K562 treated with DMSO at 1 percent for 12 hours (cell line): ENCODE results near the gene UNC45B. TPM values are rescaled to one million over a fixed set of nuclear protein-coding genes. Genes with fewer than 3 reads are reported as not detected.

ENCODE experiments used
- total RNA-seq: library from RNA; unstranded; fragments of 300-600 nt; gene quantifications from 2 replicates; pipeline ENCODE4 v1.2.3, GENCODE V29; 2022; ENCODE audit not compliant: insufficient read depth

Gene UNC45B, protein sequence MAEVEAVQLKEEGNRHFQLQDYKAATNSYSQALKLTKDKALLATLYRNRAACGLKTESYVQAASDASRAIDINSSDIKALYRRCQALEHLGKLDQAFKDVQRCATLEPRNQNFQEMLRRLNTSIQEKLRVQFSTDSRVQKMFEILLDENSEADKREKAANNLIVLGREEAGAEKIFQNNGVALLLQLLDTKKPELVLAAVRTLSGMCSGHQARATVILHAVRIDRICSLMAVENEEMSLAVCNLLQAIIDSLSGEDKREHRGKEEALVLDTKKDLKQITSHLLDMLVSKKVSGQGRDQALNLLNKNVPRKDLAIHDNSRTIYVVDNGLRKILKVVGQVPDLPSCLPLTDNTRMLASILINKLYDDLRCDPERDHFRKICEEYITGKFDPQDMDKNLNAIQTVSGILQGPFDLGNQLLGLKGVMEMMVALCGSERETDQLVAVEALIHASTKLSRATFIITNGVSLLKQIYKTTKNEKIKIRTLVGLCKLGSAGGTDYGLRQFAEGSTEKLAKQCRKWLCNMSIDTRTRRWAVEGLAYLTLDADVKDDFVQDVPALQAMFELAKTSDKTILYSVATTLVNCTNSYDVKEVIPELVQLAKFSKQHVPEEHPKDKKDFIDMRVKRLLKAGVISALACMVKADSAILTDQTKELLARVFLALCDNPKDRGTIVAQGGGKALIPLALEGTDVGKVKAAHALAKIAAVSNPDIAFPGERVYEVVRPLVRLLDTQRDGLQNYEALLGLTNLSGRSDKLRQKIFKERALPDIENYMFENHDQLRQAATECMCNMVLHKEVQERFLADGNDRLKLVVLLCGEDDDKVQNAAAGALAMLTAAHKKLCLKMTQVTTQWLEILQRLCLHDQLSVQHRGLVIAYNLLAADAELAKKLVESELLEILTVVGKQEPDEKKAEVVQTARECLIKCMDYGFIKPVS
- not detected in 2 replicates for total RNA-seq

DNA sequence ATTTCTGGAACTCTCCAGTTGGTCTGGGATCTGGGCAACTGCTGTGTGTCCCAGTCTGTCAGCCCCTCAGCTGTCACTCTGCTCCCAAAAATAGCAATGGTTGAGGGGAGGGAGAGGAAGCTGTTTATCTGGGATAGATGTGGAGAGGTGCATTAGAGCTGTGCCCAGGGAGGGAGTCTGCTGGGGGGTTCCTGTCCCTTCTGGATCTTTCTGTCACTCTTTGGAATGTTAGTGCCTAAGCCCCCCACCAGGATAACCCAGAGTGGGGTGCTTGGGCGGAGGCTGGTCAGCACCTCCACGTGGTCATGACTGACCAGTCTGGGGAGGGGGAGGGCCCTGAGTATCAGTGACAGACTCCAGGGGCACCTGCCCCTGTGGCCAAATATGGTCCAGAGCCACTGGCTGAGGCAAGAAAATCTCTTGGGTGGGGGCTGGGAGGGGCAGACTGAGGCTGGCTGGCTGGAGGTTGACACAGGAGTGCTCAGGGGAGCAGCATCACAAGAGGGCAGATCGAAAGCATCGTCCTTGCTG is at the start of gene UNC45B:
UNC45B (plus strand) TSS at position 443 of the 531 bp plus-strand sequence. CDS start 447 bp downstream, outside the sequence.

DNA sequence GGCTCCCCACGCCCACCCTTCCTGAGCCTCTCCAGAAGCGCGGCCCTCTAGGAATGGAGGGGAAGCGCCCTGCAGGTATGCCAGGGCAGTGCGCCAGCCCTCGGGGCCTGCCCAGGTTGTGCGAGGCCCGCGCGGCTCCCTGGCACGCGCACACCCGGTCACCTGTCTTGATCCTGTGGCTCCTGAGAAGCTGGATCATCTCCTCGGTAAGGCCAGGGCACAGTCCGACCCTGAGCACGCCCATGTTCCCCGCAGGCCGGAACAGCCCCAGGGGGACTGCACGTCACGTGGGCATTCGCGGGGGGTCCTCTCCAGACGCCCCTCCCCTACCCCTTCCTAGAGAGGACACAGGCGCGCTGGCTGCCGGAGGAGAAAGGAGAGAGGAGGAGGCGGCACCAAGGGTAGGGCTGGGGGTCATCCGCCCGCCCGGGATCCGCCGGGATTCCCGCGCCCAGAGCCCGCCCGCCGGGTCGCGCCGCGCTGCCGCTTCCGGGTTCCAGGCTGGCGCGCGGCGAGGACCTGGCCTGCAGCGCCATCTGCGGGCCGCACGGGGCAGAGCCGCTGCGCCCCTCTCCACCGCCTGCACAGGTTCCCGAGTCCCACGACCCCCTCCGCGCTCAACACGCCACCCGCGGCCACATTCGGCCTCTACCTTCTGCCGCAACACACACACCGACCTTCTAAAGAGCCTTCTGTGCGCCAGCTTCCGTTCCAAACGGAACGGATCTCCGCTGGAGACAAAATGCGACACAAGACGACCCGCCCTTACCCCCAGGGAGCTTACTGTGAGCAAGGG is 28.0 kb upstream of the UNC45B start, which contains the start of gene RAD51D:
RAD51D (minus strand) TSS at position 491 of the 796 bp plus-strand sequence; CDS start at position 244, 247 bp downstream.

DNA sequence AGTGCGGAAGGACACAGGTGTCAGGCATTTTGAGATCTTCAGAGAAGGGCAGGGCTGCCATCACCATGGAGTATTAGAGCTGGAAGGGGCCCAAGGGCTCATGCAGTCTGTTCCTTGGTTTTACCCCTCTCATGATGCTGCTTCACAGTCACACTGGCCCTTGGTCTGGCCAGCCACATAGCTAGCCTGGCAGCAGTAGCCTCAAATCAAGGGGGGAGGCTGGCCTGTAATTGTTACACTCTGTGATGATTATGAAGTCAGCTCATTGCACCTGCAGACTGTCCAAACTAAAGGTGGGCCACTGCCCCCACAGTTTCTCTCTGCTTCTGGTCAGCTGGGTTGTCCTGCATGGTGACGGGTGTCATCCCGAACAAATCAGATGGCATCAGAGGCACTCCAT is 26.3 kb upstream of the UNC45B start, which contains the start of gene FNDC8:
FNDC8 (plus strand) TSS at position 301 of the 400 bp plus-strand sequence; CDS start at position 380, 79 bp downstream.

DNA sequence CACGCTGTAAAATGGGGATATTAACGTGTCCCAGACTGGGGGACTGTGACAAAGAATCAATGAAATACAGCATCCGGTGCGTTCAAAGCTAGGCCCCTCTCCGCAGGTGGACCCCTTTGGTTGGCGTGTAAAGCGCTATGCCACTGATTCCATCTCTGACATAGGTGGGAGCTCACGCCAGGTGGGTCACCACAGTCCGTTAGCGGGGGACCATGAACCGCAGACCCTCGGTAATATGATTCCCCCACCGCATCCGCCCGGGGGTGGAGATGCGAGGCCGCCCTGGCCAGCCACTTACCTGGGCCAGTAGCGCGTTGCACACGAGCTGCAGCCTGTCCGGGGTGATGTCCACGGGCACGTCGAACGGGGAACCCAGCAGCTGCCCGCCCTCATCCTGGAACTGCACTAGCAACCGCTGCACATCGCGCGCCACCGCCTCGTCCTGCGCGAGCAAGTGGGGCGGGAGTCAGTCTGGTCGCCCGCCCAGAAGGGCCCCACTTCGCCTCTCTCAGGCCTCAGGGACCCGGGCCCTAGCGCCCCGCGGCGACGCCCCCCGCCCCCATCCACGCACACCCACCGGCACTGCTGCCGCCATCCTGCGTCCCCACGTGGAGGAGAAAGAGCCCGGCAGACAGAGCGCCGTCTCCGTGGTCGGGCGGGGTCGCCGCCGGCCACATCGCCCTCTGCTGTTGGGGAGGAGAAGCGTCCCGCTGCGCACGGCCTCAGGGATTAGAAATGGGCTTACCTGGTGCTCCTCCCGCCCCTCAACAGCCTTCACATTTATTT is 5.7 kb upstream of the UNC45B start, which contains the start of gene NLE1:
NLE1 (minus strand) TSS at position 623 of the 786 bp plus-strand sequence; CDS start at position 595, 28 bp downstream.

DNA sequence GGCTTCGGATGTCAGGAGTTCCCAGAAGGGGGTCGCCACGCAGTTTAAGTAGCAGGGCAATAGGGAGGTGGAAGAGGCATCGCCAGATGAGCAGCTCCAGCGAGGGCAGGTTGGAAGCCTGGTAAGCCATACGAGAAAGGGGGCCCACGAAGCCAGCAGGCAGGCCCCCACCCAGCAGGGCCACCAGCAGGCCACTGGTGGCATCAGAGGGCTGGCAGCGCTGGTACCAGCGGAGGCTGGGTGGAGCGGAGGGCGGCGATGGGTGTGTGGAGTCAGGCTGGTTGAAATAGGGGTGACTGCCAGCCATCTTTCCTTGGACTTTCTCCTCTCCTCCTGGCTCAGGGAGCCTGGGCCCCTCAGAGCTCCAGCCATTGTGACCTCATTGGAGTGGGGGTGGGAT is 46.4 kb downstream of the UNC45B start, which contains the start of gene SLC35G3:
SLC35G3 (minus strand) TSS at position 393 of the 400 bp plus-strand sequence; CDS start at position 307, 86 bp downstream.

Other genes with a start within 250 kb of the UNC45B start
- gene CCT6B, start 186.4 kb upstream of the UNC45B start, total RNA-seq, result 0.90 and 3.9 TPM in 2 replicates
- gene ZNF830, start 186.3 kb upstream of the UNC45B start, total RNA-seq, result 7.8 and 17.1 TPM in 2 replicates
- gene LIG3, start 167.3 kb upstream of the UNC45B start, total RNA-seq, result 9.8 and 26.3 TPM in 2 replicates
- 4.1 and 21.5 TPM in 2 replicates for gene RFFL, start 84.1 kb upstream of the UNC45B start, total RNA-seq
- 7.4 and 10.8 TPM in 2 replicates for gene RAD51D, start 28.0 kb upstream of the UNC45B start, total RNA-seq
- gene FNDC8, start 26.2 kb upstream of the UNC45B start, total RNA-seq, result not detected in 2 replicates
- 11.5 and 12.8 TPM in 2 replicates for gene NLE1, start 5.5 kb upstream of the UNC45B start, total RNA-seq
- not detected in 2 replicates for gene SLC35G3, start 46.6 kb downstream of the UNC45B start, total RNA-seq
- gene SLFN5, start 95.3 kb downstream of the UNC45B start, total RNA-seq, result 0.84 and 1.3 TPM in 2 replicates
- not detected in 2 replicates for gene SLFN11, start 225.8 kb downstream of the UNC45B start, total RNA-seq